ENCODE results near the gene BPIFA2. TPM values are rescaled to one million over a fixed set of nuclear protein-coding genes. Genes with fewer than 3 reads are reported as not detected.
"Not testable (repeated sequence)": the region's sequence is repeated elsewhere in the genome, so short reads cannot be mapped to it uniquely, and the experiment has no call there.

Gene BPIFA2, protein sequence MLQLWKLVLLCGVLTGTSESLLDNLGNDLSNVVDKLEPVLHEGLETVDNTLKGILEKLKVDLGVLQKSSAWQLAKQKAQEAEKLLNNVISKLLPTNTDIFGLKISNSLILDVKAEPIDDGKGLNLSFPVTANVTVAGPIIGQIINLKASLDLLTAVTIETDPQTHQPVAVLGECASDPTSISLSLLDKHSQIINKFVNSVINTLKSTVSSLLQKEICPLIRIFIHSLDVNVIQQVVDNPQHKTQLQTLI
- total RNA-seq (2014; rRNA removed; shearing (Covaris generic); ENCODE audit: low replicate concordance), result not detected in 2 replicates

GRCh38 chr20:33167859-33168258 lies at the start of gene BPIFA2:
Gene BPIFA2, plus strand, starts transcription at chr20:33168159. Its CDS starts 987 bp downstream, at chr20:33169146.
- Histone ChIP-seq H3K9me3 (peaks cover 7% of the 10 kb centered on the region; the same call in 1 of the 2 replicates), H3K36me3 (no peaks in the 10 kb centered on the region), H3K27me3 (no peaks in the 10 kb centered on the region), H3K4me3 (no peak within 1 kb of the TSS)
- no peak for DNase-seq

DNA sequence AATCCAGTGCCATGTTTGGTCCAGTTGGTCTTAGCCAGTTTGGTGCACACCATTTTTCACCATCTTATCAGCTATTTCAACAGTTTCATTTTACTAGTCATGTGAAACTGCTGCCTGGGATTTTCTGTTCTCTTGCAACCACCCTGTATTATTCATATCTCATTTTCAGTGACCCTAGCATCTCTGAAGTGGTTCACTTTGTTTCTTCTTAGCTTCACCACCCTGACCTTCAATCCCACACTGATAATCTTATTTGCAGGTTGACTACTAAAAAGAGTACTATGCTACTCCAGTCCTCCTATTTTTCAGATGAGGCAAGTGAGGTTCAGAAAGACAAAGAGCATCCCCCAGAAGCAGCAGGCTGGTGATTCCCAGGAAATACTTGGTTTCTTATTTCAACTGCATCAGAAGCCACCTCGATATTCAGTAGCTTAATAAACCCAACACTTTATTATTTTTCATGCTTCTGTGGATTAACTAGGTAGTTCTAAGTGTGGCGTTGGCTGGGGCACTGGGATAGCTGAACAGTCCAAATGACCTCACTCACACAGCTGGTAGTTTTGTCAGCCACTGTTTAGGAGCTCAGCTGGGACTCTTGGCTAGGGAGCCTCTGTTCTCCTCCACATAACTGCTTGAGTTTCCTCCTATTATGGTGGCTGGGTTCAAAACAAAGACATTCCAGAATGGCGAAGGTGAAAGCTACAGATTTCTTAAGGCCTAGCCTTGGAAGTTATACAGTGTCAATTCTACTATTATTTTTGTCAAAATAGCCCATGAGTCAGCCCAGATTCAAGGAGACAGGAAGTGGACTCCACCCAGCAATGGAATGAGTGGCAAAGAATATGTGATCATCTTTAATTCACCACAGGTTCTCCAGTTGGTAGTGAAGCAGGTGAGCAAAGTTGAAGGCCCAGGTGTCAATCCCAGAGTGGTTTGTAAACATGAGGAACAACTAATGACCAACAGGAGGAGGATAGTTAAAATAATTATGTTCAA lies 47.9 kb upstream of the BPIFA2 start:
- Histone ChIP-seq H3K36me3 (no peaks in the 10 kb centered on the region), H3K9me3 (0 out of 2 replicates have a peak, but pooled peaks cover 4% of the 10 kb centered on the region), H3K4me3 (no peak overlapping the region), H3K27me3 (no peaks in the 10 kb centered on the region)
- DNase-seq, result no peak

- 0 out of 2 replicates have a peak, but pooled peaks cover 4% of the 10 kb centered on the region for H3K9me3 ChIP-seq
- DNase-seq, result no peak
- no peaks in the 10 kb centered on the region for H3K27me3 ChIP-seq
- no peak overlapping the region for H3K4me3 ChIP-seq
- no peaks in the 10 kb centered on the region for H3K36me3 ChIP-seq
Observed at GRCh38 chr20:33120934-33121333, 47.0 kb upstream of the BPIFA2 start.

DNA sequence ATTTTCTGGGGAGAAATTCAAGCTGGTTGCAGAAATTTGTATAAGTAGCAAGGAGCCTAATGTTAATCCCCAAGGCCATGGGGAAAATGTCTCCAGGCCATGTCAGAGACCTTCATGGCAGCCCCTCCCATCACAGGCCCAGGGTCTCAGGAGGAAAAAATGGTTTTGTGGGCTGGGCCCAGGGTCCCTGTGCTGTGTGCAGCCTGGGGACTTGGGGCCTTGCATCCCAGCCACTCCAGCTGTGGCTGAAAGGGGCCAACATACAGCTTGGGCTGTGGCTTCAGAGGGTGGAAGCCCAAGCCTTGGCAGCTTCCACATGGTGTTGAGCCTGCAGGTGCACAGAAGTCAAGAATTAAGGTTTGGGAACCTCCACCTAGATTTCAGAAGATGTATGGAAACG lies 45.7 kb upstream of the BPIFA2 start:
- H3K36me3 ChIP-seq, H3K4me3 ChIP-seq, DNase-seq: not testable (repeated sequence)

GRCh38 chr20:33124261-33124660 lies 43.7 kb upstream of the BPIFA2 start:
- 0 out of 2 replicates have a peak, but pooled peaks cover 4% of the 10 kb centered on the region for H3K9me3 ChIP-seq
- H3K4me3 ChIP-seq, result no peak overlapping the region
- no peaks in the 10 kb centered on the region for H3K36me3 ChIP-seq
- DNase-seq, result no peak
- no peaks in the 10 kb centered on the region for H3K27me3 ChIP-seq

More for the DNA sequence above, 45.7 kb upstream of the BPIFA2 start:
- H3K9me3 ChIP-seq, H3K27me3 ChIP-seq: not testable (repeated sequence)

DNA sequence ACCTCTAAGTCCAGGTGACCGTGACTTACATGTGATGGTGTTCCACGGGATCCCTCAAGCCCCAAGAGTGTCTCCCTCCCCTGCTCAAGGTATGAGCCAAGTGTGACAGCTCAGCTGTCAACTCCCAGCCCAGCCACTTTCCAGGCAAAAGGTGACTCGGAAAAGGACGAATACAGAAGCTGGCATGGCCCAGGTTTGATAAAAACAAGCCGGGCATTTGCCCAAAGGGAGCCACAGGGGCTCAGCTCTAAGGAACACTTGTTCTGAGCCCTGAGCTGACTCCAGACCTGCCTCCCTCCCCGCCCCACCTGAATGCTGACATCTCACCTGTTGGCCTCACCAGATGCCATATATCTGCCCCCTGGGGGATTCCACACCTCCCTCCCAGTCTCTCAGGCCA lies 43.0 kb upstream of the BPIFA2 start:
- no peak for DNase-seq
- Histone ChIP-seq H3K36me3 (no peaks in the 10 kb centered on the region), H3K9me3 (0 out of 2 replicates have a peak, but pooled peaks cover 3% of the 10 kb centered on the region), H3K4me3 (no peak overlapping the region), H3K27me3 (no peaks in the 10 kb centered on the region)

GRCh38 chr20:33125983-33126382 lies 42.0 kb upstream of the BPIFA2 start:
- Histone ChIP-seq H3K27me3 (no peaks in the 10 kb centered on the region), H3K9me3 (no peaks in the 10 kb centered on the region), H3K4me3 (no peak overlapping the region), H3K36me3 (no peaks in the 10 kb centered on the region)
- DNase-seq, result no peak

DNA sequence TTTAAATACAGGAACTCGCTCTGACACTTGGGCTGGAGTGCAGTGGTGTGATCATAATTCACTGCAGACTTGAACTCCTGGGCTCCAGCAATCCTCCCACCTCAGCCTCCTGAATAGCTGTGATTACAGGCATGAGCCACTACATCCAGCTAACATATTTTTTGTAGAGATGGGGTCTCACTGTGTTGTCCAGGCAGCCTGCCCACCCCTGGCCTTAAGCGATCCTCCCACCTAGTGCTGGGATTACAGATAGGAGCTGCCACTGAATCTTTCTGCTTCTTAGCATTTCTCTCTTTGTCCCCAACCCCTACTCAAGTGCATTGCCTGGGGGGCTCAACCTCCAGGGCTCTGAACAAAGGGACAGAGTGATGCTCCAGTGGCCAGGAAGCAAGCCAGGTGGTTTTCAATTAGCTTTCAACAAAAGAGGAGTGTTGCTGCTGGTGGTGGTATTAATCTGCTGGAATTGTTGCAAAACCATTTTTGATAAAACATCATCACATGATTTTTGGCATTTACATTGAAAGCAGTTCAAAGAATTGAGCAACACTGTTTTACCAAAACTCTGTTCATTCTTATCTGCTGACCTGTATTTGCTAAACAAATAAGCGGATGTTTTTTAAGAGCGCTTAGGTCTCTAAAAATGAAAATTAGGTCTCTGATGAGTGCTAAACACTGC lies 40.4 kb upstream of the BPIFA2 start:
- Histone ChIP-seq H3K9me3 (no peaks in the 10 kb centered on the region), H3K27me3 (no peaks in the 10 kb centered on the region), H3K36me3 (no peaks in the 10 kb centered on the region), H3K4me3 (no peak overlapping the region)
- no peak for DNase-seq

GRCh38 chr20:33130568-33131061 lies 37.3 kb upstream of the BPIFA2 start:
- peak; percentile 47 for DNase-seq
- Histone ChIP-seq H3K36me3 (no peaks in the 10 kb centered on the region), H3K9me3 (no peaks in the 10 kb centered on the region), H3K4me3 (no peak overlapping the region), H3K27me3 (no peaks in the 10 kb centered on the region)

GRCh38 chr20:33131949-33132473 lies 35.9 kb upstream of the BPIFA2 start:
- no peaks in the 10 kb centered on the region for H3K36me3 ChIP-seq
- no peaks in the 10 kb centered on the region for H3K9me3 ChIP-seq
- no peak overlapping the region for H3K4me3 ChIP-seq
- no peaks in the 10 kb centered on the region for H3K27me3 ChIP-seq
- no peak for DNase-seq

DNA sequence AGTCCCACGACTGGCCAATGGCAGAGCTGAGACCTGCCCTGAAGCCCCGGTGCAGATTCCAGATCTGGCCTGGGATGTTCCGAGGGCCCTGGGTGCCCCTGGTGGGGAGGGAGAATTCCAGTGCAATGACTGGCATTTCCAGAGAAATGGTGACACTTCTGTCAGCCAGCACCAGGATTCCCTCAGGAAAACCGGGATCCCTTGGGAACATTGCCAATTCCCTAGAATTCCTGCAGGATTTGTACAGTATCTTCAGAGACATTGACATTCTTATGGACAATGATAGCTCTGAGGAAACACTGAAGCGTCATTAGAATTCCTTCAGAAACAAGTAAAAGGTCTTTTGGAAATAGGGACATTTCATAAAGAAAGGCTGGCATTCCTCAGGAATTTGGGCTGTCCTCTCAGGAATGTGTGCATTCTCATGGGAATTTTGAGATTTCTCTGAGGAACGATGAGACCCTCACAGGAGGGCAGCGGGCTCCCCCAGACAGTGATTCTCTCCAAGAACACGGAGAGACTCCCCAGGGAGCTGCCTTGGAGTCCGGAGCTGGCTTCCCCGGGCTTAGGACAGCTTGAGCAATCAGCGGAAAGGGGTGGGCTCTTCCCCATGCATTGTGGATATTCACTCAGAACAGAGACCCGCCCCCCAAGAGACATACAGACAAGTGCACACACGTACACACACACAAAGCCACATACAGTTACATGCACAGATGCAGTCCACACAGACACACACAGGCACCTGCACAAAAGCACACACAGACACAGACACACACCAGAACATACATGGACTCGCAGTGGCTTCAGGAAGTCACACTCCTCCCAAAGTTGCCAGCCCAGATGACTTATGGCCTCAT lies 35.2 kb upstream of the BPIFA2 start:
- Histone ChIP-seq H3K9me3 (no peaks in the 10 kb centered on the region), H3K4me3 (no peak overlapping the region), H3K36me3 (no peaks in the 10 kb centered on the region), H3K27me3 (no peaks in the 10 kb centered on the region)
- DNase-seq, result no peak

- Histone ChIP-seq H3K27me3 (no peaks in the 10 kb centered on the region), H3K4me3 (no peak overlapping the region), H3K9me3 (no peaks in the 10 kb centered on the region), H3K36me3 (no peaks in the 10 kb centered on the region)
- DNase-seq, result no peak
Observed at GRCh38 chr20:33133373-33133941, 34.5 kb upstream of the BPIFA2 start.

- H3K9me3 ChIP-seq, result no peaks in the 10 kb centered on the region; the same call in 1 of the 2 replicates
- no peak for DNase-seq
- H3K27me3 ChIP-seq, result peaks cover 3% of the 10 kb centered on the region; the same call in 1 of the 2 replicates
- no peak overlapping the region for H3K4me3 ChIP-seq
- H3K36me3 ChIP-seq, result no peaks in the 10 kb centered on the region
Observed at GRCh38 chr20:33137195-33137594, 30.8 kb upstream of the BPIFA2 start.

DNA sequence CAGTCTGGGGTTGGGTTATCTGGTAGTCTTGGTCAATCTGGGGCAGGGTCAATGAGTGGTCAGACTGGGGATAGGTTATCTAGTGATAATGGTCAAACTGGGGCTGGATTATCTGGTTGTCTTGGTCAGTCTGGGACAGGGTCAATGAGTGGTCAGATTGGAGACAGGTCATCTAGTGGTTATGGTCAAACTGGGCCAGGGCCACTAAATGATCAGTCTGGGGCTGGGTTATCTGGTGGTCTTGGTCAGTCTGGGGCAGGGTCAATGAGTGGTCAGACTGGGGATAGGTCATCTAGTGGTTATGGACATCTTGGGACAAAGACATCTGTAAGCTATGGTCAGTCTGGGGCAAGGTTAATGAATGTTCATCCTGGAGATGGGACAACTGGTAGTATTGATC lies 28.5 kb upstream of the BPIFA2 start:
- no peak for DNase-seq
- H3K36me3 ChIP-seq, result no peaks in the 10 kb centered on the region
- no peaks in the 10 kb centered on the region; the same call in 1 of the 2 replicates for H3K9me3 ChIP-seq
- peaks cover 10% of the 10 kb centered on the region; the same call in 1 of the 2 replicates for H3K27me3 ChIP-seq
- H3K4me3 ChIP-seq, result no peak overlapping the region

DNA sequence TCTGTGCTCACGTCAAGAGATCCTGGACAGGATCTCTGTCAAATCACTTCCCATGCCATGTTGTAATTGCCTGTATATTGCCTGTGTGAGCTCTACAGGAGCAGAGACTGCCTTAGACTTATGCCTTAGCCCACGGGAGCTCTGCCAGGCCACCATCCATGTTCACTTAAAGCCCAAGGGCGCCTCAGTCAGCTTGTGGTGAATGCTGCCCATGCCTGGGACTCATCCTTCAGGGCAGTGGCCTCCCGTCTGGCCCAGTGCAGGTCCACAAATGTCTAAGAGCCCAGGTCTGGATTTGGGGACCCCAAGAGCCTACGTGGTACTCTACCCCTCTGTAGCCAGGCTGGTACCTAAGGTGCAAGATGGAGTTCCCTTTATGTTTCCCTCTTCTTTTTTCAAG lies 22.4 kb upstream of the BPIFA2 start:
- DNase-seq, result no peak
- H3K9me3 ChIP-seq, result no peaks in the 10 kb centered on the region
- no peaks in the 10 kb centered on the region for H3K36me3 ChIP-seq
- peaks cover 12% of the 10 kb centered on the region; the same call in 1 of the 2 replicates for H3K27me3 ChIP-seq
- H3K4me3 ChIP-seq, result no peak overlapping the region
